NB4 (cell line): ENCODE measurements around the gene ULBP2.
"Not testable (repeated sequence)": the region's sequence is repeated elsewhere in the genome, so short reads cannot be mapped to it uniquely, and the experiment has no call there.

Source experiments
- DNase-seq: peaks from one replicate; pipeline ENCODE4 v3.0.0; 2010; ENCODE audit warnings: low read depth
- H3K4me3 ChIP-seq: one replicate; pipeline ENCODE4 v1.5.1; 2011; ENCODE audit warnings: mild to moderate bottlenecking, low read depth, low read length, moderate library complexity
- CTCF ChIP-seq: IDR thresholded peaks from one replicate; pipeline ENCODE4 v1.5.1; 2012; ENCODE audit warnings: low read depth, low read length
- MAX ChIP-seq: IDR thresholded peaks from 2 replicates; pipeline ENCODE4 v1.6.1; 2011; ENCODE audit warnings: low read depth, low read length
- MYC ChIP-seq: IDR thresholded peaks from 2 replicates; pipeline ENCODE4 v1.6.1; 2011; ENCODE audit warnings: low read depth, low read length
- POLR2A ChIP-seq: IDR thresholded peaks from 2 replicates; pipeline ENCODE4 v1.6.1; 2011; ENCODE audit warnings: mild to moderate bottlenecking; ENCODE audit not compliant: insufficient read length; ENCODE audit errors: extremely low read depth

The ULBP2 gene

GRCh38 chr6:149906405-149906804 is 35.4 kb upstream of the ULBP2 start:
- no peak overlapping the region for H3K4me3 ChIP-seq
- DNase-seq, result no peak
- TF ChIP-seq MAX, result no peak
- no peak for TF ChIP-seq MYC
- no peak for TF ChIP-seq CTCF
- TF ChIP-seq POLR2A, result no peak

- DNase-seq, result no peak
- no peak for TF ChIP-seq POLR2A
- TF ChIP-seq CTCF, result no peak
- TF ChIP-seq MYC, result no peak
- no peak for TF ChIP-seq MAX
- no peak overlapping the region for H3K4me3 ChIP-seq
Observed at GRCh38 chr6:149907317-149907716, 34.5 kb upstream of the ULBP2 start.

- DNase-seq, H3K4me3 ChIP-seq: not testable (repeated sequence)
Observed at GRCh38 chr6:149908480-149908879, 33.3 kb upstream of the ULBP2 start.

GRCh38 chr6:149909701-149910470 is 31.9 kb upstream of the ULBP2 start:
- H3K4me3 ChIP-seq, result no peak overlapping the region
- TF ChIP-seq CTCF (no peak), POLR2A (no peak), MYC (no peak), MAX (no peak)
- no peak for DNase-seq

GRCh38 chr6:149910721-149911151 is 31.1 kb upstream of the ULBP2 start:
- no peak overlapping the region for H3K4me3 ChIP-seq
- no peak for DNase-seq
- no peak for TF ChIP-seq CTCF
- TF ChIP-seq MYC, result no peak
- no peak for TF ChIP-seq POLR2A
- no peak for TF ChIP-seq MAX

GRCh38 chr6:149912680-149913079 is 29.1 kb upstream of the ULBP2 start:
- H3K4me3 ChIP-seq, DNase-seq: not testable (repeated sequence)

- no peak for TF ChIP-seq POLR2A
- TF ChIP-seq MAX, result no peak
- TF ChIP-seq CTCF, result no peak
- TF ChIP-seq MYC, result no peak
- H3K4me3 ChIP-seq, result no peak overlapping the region
Observed at GRCh38 chr6:149913085-149913484, 28.7 kb upstream of the ULBP2 start.

More at GRCh38 chr6:149913085-149913484, 28.7 kb upstream of the ULBP2 start:
- DNase-seq, result no peak
